A549 (cell line): ENCODE measurements around the gene ZNF543. TPM values are rescaled to one million over a fixed set of nuclear protein-coding genes. Genes with fewer than 3 reads are reported as not detected.

ENCODE experiments used
- ATAC-seq, 2 experiments: fragments of 200-7000 bp in 1 of 2; fragments of >200 bp in 1 of 2; cut with Nextera tagmentation in 1 of 2; cut with Tn5 transposase in 1 of 2; 3 replicates each; pipeline versions ENCODE4 v1.8.0 to v1.9.1; 2018 to 2020; ENCODE audit warnings: mild to moderate bottlenecking in 1 of 2, moderate library complexity in 1 of 2
- CTCF ChIA-PET: fragments of 300-600 bp; sonication (Branson Sonifier 250); formaldehyde crosslinking; extraction: SDS; loops from one replicate; lab custom pipeline; 2021; ENCODE audit warnings: antibody characterized with exemption, inconsistent platforms; lab: Yijun Ruan, JAX
- POLR2A ChIA-PET: fragments of 350-600 bp; formaldehyde crosslinking; extraction: SDS; loops from one replicate; lab custom pipeline; 2021; ENCODE audit warnings: antibody characterized with exemption, inconsistent platforms; lab: Yijun Ruan, JAX
- DNase-seq, 2 experiments: peaks; one replicate each; pipeline versions ENCODE4 v3.0.0 to v3.0.0-alpha.2; 2011 to 2016; ENCODE audit warnings: low read depth in 1 of 2, low spot score in 1 of 2
- FAIRE-seq: peaks from 2 replicates; lab custom pipeline; 2011; peaks lifted over from hg19 to GRCh38; lab: Jason Lieb, UNC
- H3K27ac ChIP-seq, 2 experiments: fragments of >200 bp; sonication (Bioruptor Twin); formaldehyde crosslinking; 3 replicates each; pipeline ENCODE4 v1.5.1; 2016 to 2017
- H3K4me1 ChIP-seq: fragments of >200 bp; sonication (Bioruptor Twin); formaldehyde crosslinking; 3 replicates; pipeline ENCODE4 v1.6.1; 2016
- H3K4me2 ChIP-seq: fragments of >200 bp; sonication (Bioruptor Twin); formaldehyde crosslinking; 3 replicates; pipeline ENCODE4 v1.6.1; 2016
- H3K4me3 ChIP-seq: fragments of >200 bp; sonication (Bioruptor Twin); formaldehyde crosslinking; 3 replicates; pipeline ENCODE4 v1.5.1; 2016
- H3K9me3 ChIP-seq: fragments of >200 bp; sonication (Bioruptor Twin); formaldehyde crosslinking; 3 replicates; pipeline ENCODE4 v1.6.1; 2016
- ATOH8 ChIP-seq: fragments of 250-450 bp; sonication (Bioruptor Pico); IDR thresholded peaks from 2 replicates; pipeline ENCODE4 v1.5.0; 2020; ENCODE audit warnings: low read depth, mild to moderate bottlenecking, moderate library complexity
- BCL3 ChIP-seq: fragments of >200 bp; sonication (Bioruptor Twin); formaldehyde crosslinking; IDR thresholded peaks from 3 replicates; pipeline ENCODE4 v1.6.1; 2016
- CBX8 ChIP-seq: fragments of 200-600 bp; sonication (generic); IDR thresholded peaks from 2 replicates; pipeline ENCODE4 v1.6.1; 2016
- E2F6 ChIP-seq: IDR thresholded peaks from 2 replicates; pipeline ENCODE4 v1.6.1; 2012; ENCODE audit warnings: low read depth, borderline replicate concordance
- EHF ChIP-seq: fragments of 250-450 bp; sonication (Bioruptor Pico); IDR thresholded peaks from 2 replicates; pipeline ENCODE4 v1.5.0; 2020; ENCODE audit warnings: mild to moderate bottlenecking
- FOSB ChIP-seq: fragments of 250-450 bp; sonication (Bioruptor Pico); IDR thresholded peaks from 2 replicates; pipeline ENCODE4 v1.5.0; 2020; ENCODE audit warnings: mild to moderate bottlenecking, moderate library complexity
- GATA3 ChIP-seq: IDR thresholded peaks from 2 replicates; pipeline ENCODE4 v1.6.1; 2012; ENCODE audit warnings: borderline replicate concordance
- HDAC2 ChIP-seq: fragments of 200-600 bp; sonication (generic); IDR thresholded peaks from 2 replicates; pipeline ENCODE4 v1.6.1; 2016
- HOXB13 ChIP-seq: fragments of 250-450 bp; sonication (Bioruptor Pico); IDR thresholded peaks from 2 replicates; pipeline ENCODE4 v1.5.0; 2020; ENCODE audit warnings: low read depth, mild to moderate bottlenecking, moderate library complexity
- JUN ChIP-seq, 2 experiments: fragments of >200 bp; sonication (Bioruptor Twin); formaldehyde crosslinking; IDR thresholded peaks; 2 replicates in 1 of 2; 3 replicates in 1 of 2; pipeline ENCODE4 v1.6.1; 2016 to 2017
- JUNB ChIP-seq: fragments of >200 bp; sonication (Bioruptor Twin); formaldehyde crosslinking; IDR thresholded peaks from 2 replicates; pipeline ENCODE4 v1.6.1; 2016
- KDM1A ChIP-seq: fragments of 200-600 bp; sonication (generic); IDR thresholded peaks from 2 replicates; pipeline ENCODE4 v1.6.1; 2016; ENCODE audit warnings: low read depth, mild to moderate bottlenecking
- MAFK ChIP-seq: fragments of 450-650 bp; IDR thresholded peaks from 2 replicates; pipeline ENCODE4 v1.6.1; 2014; ENCODE audit not compliant: partially characterized antibody
- MYC ChIP-seq: IDR thresholded peaks from 2 replicates; pipeline ENCODE4 v1.6.1; 2012; ENCODE audit warnings: mild to moderate bottlenecking, inconsistent platforms, low read length, improper control_type of control experiment, borderline replicate concordance
- NFE2L2 ChIP-seq: fragments of 150-350 bp; conservative IDR thresholded peaks from 2 replicates; pipeline ENCODE4 v1.6.1; 2014; ENCODE audit warnings: low read length
- NPAS2 ChIP-seq: fragments of 250-450 bp; sonication (Bioruptor Pico); IDR thresholded peaks from 2 replicates; pipeline ENCODE4 v1.8.0; 2022; ENCODE audit warnings: mild to moderate bottlenecking, moderate library complexity, borderline replicate concordance
- POLR2A ChIP-seq: IDR thresholded peaks from 2 replicates; pipeline ENCODE4 v1.6.1; 2012; ENCODE audit warnings: mild to moderate bottlenecking, low read length
- RAD21 ChIP-seq, 2 experiments: fragments of >200 bp in 1 of 2; sonication (Bioruptor Twin) in 1 of 2; formaldehyde crosslinking in 1 of 2; IDR thresholded peaks in 1 of 2; conservative IDR thresholded peaks in 1 of 2; 2 replicates in 1 of 2; 3 replicates in 1 of 2; pipeline ENCODE4 v1.6.1; 2012 to 2018; ENCODE audit warnings: inconsistent platforms in 1 of 2
- RCOR1 ChIP-seq: fragments of 150-350 bp; IDR thresholded peaks from 2 replicates; pipeline ENCODE4 v1.6.1; 2014; ENCODE audit warnings: antibody characterized with exemption, low read length, low read depth
- RFX5 ChIP-seq: fragments of 450-650 bp; IDR thresholded peaks from 2 replicates; pipeline ENCODE4 v1.7.1; 2014; ENCODE audit warnings: antibody characterized with exemption, mild to moderate bottlenecking, moderate library complexity
- RNF2 ChIP-seq: fragments of 200-600 bp; sonication (generic); IDR thresholded peaks from 2 replicates; pipeline ENCODE4 v1.6.1; 2016; ENCODE audit warnings: low read depth, mild to moderate bottlenecking, antibody characterized with exemption, moderate library complexity, borderline replicate concordance
- SMC3 ChIP-seq: fragments of >200 bp; sonication (Bioruptor Twin); formaldehyde crosslinking; IDR thresholded peaks from 3 replicates; pipeline ENCODE4 v1.6.1; 2018; ENCODE audit warnings: inconsistent platforms
- SREBF2 ChIP-seq: fragments of 450-650 bp; IDR thresholded peaks from 2 replicates; pipeline ENCODE4 v1.6.1; 2014; ENCODE audit warnings: mild to moderate bottlenecking, moderate library complexity
- TFCP2L1 ChIP-seq: fragments of 250-450 bp; sonication (Bioruptor Pico); IDR thresholded peaks from 2 replicates; pipeline ENCODE4 v1.5.0; 2021; ENCODE audit warnings: mild to moderate bottlenecking
- USF2 ChIP-seq: fragments of 450-650 bp; IDR thresholded peaks from 2 replicates; pipeline ENCODE4 v1.6.1; 2014; ENCODE audit warnings: antibody characterized with exemption
- ZFP36 ChIP-seq: fragments of 450-650 bp; IDR thresholded peaks from 2 replicates; pipeline ENCODE4 v1.6.1; 2014; ENCODE audit warnings: borderline replicate concordance; ENCODE audit not compliant: partially characterized antibody
- WGBS: methylation state at CpG from one replicate; pipeline ENCODE4 v1.1.6; 2017; ENCODE audit errors: missing lambda C conversion rate; 5-methylcytosine and 5-hydroxymethylcytosine counted together
- polyA plus RNA-seq, 4 experiments: library from polyadenylated mRNA; depleted of rRNA in 3 of 4; stranded (reverse); fragments of >200 nt; fragmentation: RNase III in 1 of 4; extraction: RNeasy Plus Mini Kit Qiagen cat#74134 plus additional on column Dnase treatment in 1 of 4; gene quantifications; 2 replicates in 3 of 4; 3 replicates in 1 of 4; pipeline ENCODE4 v1.2.3, GENCODE V29; 2011 to 2017

ZNF543 gene
- polyA plus RNA-seq, 2 of the 4 experiments (the other 2 are of a cell fraction), result 1.5 to 3.9 TPM

- Histone ChIP-seq H3K9me3 (peaks cover 89% of the 10 kb centered on the region), H3K27ac (no peak overlapping the region), H3K4me3 (no peak overlapping the region), H3K4me1 (no peaks in the 10 kb centered on the region), H3K4me2 (no peak overlapping the region)
- ChIA-PET CTCF (interaction anchor here (0.6 kb wide), 1 partner anchor 9 kb away, joined by 3 read pairs; no protein-coding TSS in a partner anchor), POLR2A (no interaction called here)
- TF ChIP-seq RCOR1 (no peak), RAD21 (conservative IDR thresholded peaks at IDR 0.05 in 1 of 2, IDR thresholded peaks at IDR 0.05 in 1 of 2) (no peak), MAFK (no peak), TFCP2L1 (CRISPR knock-in tag) (no peak), ATOH8 (CRISPR knock-in tag) (no peak), SMC3 (no peak), EHF (no peak), CBX8 (no peak), HOXB13 (CRISPR knock-in tag) (no peak)
- FAIRE-seq (no peak), ATAC-seq (no peak), DNase-seq (no peak)
Observed at GRCh38 chr19:57324992-57325391, 4.7 kb downstream of the ZNF543 start.

GRCh38 chr19:57327993-57328392 lies 7.7 kb downstream of the ZNF543 start:
- Histone ChIP-seq H3K4me1 (no peaks in the 10 kb centered on the region), H3K4me3 (no peak overlapping the region), H3K9me3 (peaks cover 92% of the 10 kb centered on the region), H3K4me2 (no peak overlapping the region), H3K27ac (no peak overlapping the region)
- FAIRE-seq, result no peak
- ATAC-seq, result no peak
- ChIA-PET CTCF (no interaction called here), POLR2A (no interaction called here)
- TF ChIP-seq GATA3 (no peak), NPAS2 (CRISPR knock-in tag) (no peak), FOSB (CRISPR knock-in tag) (no peak), RFX5 (no peak), BCL3 (no peak)
- peak in 1 of 2 experiments; percentile 39 for DNase-seq
- 92% methylated on average over 8 of the region's 8 CpGs for WGBS

- ATAC-seq (no peak), FAIRE-seq (no peak)
- CTCF ChIA-PET, result interaction anchor here (1.2 kb wide), 1 partner anchor 23 kb away, joined by 3 read pairs; no protein-coding TSS in a partner anchor
Observed at GRCh38 chr19:57334191-57334590, 13.9 kb downstream of the ZNF543 start.

GRCh38 chr19:57338877-57339276 lies 18.6 kb downstream of the ZNF543 start:
- ChIA-PET POLR2A (no interaction called here), CTCF (no interaction called here)
- Histone ChIP-seq H3K4me1 (no peaks in the 10 kb centered on the region), H3K27ac (no peak overlapping the region), H3K4me3 (no peak overlapping the region), H3K9me3 (peaks cover 83% of the 10 kb centered on the region), H3K4me2 (no peak overlapping the region)
- no peak for FAIRE-seq
- 21% methylated on average over 3 of the region's 3 CpGs for WGBS
- DNase-seq, result no peak
- no peak for ATAC-seq
- no peak for TF ChIP-seq MYC
- no peak for TF ChIP-seq RNF2
- no peak for TF ChIP-seq TFCP2L1 (CRISPR knock-in tag)
- TF ChIP-seq MAFK, result no peak
- no peak for TF ChIP-seq SREBF2
- TF ChIP-seq KDM1A, result no peak
- no peak for TF ChIP-seq USF2
- no peak for TF ChIP-seq HDAC2
- no peak for TF ChIP-seq RCOR1
- TF ChIP-seq E2F6, result no peak

More at GRCh38 chr19:57334191-57334590, 13.9 kb downstream of the ZNF543 start:
- Histone ChIP-seq H3K4me3 (no peak overlapping the region), H3K4me1 (no peaks in the 10 kb centered on the region), H3K27ac (no peak overlapping the region), H3K9me3 (peaks cover 88% of the 10 kb centered on the region), H3K4me2 (no peak overlapping the region)
- 80% methylated on average over 4 of the region's 4 CpGs for WGBS
- POLR2A ChIA-PET, result no interaction called here
- TF ChIP-seq JUN (IDR thresholded peaks at IDR 0.05), result no peak
- no peak for TF ChIP-seq NFE2L2
- TF ChIP-seq GATA3, result no peak
- no peak for TF ChIP-seq JUNB
- no peak for TF ChIP-seq EHF
- no peak for TF ChIP-seq ZFP36
- no peak for TF ChIP-seq E2F6
- TF ChIP-seq POLR2A, result no peak
- DNase-seq, result no peak
